Hematopoietic multipotent progenitor cell (in vitro differentiated cells): ENCODE results near the gene MST1R. TPM values are rescaled to one million over a fixed set of nuclear protein-coding genes. Genes with fewer than 3 reads are reported as not detected.
"Not testable (repeated sequence)": the region's sequence is repeated elsewhere in the genome, so short reads cannot be mapped to it uniquely, and the experiment has no call there.

Source experiments
- DNase-seq, 3 donors: peaks; one replicate each; pipeline ENCODE4 v3.0.0-alpha.2; 2011 to 2015; ENCODE audit warnings: low read depth in 2 of 3, low spot score in 2 of 3
- total RNA-seq: library from RNA; depleted of rRNA; stranded (reverse); fragments of >200 nt; gene quantifications from one replicate; pipeline ENCODE4 v1.2.3, GENCODE V29; 2012

Gene MST1R
- total RNA-seq, 1 donor: 1.1 TPM

DNA sequence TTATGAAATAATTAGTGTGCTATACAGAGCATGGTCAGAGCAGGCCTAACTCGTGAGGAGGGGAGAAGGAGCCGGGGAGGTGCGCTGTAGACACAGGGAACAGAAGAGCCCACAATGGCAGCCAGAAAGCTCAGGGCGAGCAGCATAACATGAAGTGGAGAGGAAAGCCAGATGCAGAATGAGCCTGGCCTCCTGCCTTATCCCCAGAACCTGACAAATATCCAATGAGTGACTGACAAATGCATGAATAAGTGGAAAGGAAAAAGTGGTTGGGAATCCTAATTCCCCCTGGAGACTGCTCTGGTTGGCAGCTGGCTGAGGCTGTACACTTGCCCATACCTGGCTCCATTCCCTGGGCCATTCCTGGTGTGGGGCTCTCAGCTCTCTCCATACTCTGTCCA lies 9.2 kb upstream of the MST1R start:
- DNase-seq: no peak

GRCh38 chr3:49911611-49912010 lies 7.9 kb upstream of the MST1R start:
- no peak for DNase-seq

DNA sequence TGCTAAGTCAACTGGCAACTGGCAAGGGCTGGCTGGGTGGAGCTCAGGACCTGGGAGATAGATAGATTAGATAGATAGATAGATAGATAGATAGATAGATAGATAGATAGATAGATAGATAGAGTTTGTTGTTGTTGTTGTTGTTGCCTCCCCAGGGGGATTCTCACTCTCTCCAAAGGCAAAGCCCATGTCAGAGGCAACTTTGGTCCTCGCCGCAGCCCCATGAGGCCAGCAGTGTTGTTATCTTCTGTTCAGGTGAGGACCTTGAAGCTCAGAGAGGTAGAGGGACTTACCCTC lies 7.4 kb upstream of the MST1R start:
- DNase-seq: no peak

DNA sequence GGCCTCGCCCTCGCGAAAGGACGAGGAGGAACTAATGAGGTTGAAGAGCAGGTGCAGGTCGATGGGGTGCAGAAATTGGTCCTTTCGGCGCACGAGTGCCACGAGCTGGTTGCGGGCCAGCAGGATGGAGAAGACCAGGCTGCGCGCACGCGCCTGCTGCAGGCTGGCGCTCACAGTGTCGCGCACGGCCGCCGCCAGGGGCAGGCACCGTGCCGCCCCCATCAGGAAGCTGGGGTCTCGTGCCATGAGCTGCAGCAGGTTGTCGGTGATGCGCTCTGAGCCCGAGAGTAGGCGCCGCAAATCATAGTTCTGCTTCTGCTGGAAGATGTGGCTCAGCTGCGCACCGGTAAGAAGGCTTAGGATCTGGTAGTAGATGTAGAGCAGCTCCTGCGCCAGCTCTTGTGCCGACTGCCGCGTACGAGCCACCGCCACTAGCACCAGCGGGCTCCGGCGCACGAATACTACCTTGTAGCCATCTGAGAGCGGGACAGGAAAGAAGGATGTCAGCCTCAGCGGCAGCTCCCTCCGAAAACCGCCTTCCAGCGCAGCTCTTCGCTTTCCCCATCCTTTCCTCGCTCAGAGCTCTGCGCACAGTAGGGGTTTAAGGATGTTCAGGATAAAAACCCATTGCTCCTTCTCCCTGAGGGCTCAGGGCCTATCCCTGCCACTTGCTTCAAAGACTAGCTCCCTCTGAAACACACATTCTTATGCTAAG lies 6.9 kb upstream of the MST1R start:
- DNase-seq: no peak

DNA sequence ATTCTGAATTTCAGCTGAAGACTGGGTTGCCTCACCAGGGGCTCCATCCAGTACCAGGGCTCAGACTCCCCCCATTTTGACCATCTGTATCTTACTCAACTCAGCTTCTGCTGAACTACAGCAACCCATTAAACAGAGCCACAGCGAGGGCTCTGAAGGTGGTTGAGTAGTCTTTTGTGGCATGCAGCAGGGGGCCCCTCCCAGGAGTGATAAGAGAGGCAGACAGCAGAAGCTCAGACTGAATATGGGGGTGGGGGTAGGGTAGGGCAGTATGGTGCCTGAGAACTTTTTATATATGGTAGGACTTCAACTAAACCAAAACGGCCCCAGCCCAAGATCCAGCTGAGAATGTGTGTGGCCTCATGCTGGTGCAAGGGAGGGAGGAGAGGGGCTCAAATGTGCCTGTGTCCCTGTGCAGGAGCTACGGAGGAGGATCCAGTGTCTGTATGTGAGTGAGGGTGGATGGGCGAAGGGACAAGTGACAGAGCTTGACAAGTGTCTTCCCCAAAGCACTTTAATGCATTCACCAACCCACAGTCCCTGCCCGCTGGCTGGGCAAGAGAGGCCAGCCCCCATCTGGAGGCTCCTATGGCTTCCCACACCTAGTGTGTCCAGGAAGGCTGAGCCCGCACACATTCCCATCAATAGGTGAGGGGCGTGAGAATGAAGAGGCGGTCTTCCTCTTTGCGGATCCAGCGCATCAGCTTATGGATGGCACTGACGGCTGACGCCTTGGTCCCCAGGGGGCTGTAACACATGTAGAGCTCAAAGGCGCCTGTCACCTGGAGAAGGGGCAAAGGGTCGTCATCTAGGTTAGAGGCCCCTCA lies 4.9 kb upstream of the MST1R start:
- no peak for DNase-seq

DNA sequence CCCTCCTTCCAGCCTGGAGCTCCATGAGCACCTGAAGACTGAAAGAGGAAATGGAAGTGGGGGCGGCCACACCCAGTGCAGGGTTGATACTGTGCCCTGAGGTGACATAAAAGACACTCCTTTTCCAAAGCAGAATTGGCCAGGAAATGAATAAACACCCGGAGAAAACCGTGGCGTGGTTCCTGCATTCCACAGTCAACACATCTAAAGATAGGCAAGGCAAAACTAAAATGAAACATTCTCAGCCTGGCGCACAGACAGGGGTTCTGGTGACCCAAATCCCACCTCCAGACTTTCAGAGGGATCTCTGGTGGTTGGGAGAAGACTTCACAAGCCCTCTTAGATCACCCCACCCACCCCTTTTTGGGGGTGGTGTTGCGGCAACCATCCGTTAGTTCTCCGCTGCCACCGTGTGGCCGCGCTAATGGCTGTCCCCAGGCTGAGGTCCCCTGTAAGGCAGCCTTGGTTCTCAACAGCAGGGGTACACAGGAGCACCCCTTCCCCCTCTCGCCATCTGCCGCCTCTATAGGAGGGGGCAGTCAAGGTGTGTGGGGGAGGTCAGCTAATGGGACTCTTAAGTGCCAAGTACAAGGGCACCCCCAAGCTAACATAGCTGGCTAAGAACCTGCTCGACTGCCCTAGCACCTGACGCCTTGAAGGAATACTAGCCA lies 2.5 kb upstream of the MST1R start:
- peak in 2 of 3 donors; percentile 62 to 78 for DNase-seq

DNA sequence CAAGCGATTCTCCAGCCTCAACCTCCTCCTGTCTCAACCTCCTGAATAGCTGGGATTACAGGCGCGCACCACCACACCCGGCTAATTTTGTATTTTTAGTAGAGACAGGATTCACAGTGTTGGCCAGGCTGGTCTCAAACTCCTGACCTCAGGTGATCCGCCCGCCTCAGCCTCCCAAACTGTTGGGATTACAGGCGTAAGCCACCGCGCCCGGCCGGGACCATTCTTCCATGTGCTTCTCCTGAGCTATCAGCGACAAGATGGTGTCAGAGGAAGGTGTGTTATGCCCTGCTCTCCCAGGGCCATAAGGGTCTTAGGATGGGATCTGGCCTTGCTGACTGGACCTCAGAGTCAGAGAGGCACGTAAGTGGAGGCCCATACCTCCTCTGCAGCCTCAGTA lies 775 bp upstream of the MST1R start:
- not testable (repeated sequence) for DNase-seq

DNA sequence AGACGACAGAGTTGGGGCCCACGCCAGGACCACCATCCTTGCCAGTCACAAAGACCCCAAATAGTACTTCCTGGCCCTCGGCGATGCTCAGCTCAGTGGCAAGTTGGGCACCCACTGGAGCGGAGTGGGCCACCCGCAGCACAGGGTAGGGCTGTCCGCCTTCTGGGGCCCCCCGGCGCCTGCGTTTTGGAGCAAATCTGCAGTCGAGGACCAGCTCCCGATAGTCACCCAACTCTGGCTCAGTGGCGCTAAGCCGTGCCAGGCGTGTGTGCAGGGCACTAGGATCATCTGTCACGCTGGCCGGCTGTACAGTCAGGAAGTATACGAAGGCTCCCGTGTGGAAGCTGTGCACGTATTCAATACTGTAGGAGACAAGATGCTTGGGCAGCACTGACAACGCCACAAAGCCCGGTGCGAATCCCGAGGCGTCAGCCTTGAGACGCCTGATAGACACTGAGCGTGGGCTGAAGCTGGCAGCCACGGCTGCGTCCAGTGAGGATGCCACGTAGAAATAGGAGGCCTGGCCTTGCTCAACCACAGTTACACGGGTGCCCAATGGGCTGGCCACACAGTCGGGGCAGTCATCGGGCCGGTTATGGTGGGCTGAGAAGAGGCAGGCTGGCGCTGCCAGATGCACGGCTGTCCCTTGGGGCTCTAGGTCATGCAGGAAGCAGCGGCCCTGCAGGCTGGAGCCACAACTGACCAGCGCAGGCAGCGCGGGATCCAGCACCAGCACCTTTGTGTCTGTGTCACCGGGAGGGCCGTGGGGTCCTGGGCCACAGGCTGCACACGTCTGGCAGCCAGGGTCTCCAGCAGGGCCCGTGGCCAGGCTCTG lies 945 bp downstream of the MST1R start:
- no peak for DNase-seq

- DNase-seq: peak in 1 of 3 donors; percentile 22
Measured at GRCh38 chr3:49901366-49902339, 2.0 kb downstream of the MST1R start.

- DNase-seq: no peak
Measured at GRCh38 chr3:49900491-49901153, 3.1 kb downstream of the MST1R start.

DNA sequence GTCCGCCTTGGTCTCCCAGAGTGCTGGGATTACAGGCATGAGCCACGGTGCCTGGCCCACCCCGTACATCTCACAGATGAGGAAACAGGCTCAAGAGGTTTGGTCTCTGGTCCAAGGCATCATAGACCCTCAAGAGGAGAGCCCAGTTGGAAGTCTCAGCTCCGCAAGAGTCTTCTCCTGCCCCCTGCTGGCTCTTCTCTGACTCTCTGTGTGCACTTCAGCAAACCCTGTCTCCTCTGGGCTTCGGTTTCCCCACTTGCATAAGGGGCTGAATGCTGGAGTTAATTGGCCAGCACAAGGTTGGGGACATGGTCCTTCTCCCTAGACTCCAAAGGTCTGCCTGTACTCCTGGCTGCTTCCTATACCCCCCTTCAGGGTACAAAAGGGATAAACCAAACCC lies 3.9 kb downstream of the MST1R start:
- DNase-seq: peak in 2 of 3 donors; percentile 18 to 65

GRCh38 chr3:49898991-49899390 lies 4.7 kb downstream of the MST1R start:
- DNase-seq: no peak

- DNase-seq: no peak
Measured at GRCh38 chr3:49896345-49896744, 7.3 kb downstream of the MST1R start.

GRCh38 chr3:49895791-49896190 lies 7.9 kb downstream of the MST1R start:
- no peak for DNase-seq

GRCh38 chr3:49889296-49889695 lies 14.4 kb downstream of the MST1R start:
- DNase-seq: no peak

GRCh38 chr3:49886922-49887265 lies 16.8 kb downstream of the MST1R start:
- DNase-seq: no peak

GRCh38 chr3:49883998-49884397 lies 19.7 kb downstream of the MST1R start:
- no peak for DNase-seq

- no peak for DNase-seq
Measured at GRCh38 chr3:49882166-49882565, 21.5 kb downstream of the MST1R start.

DNA sequence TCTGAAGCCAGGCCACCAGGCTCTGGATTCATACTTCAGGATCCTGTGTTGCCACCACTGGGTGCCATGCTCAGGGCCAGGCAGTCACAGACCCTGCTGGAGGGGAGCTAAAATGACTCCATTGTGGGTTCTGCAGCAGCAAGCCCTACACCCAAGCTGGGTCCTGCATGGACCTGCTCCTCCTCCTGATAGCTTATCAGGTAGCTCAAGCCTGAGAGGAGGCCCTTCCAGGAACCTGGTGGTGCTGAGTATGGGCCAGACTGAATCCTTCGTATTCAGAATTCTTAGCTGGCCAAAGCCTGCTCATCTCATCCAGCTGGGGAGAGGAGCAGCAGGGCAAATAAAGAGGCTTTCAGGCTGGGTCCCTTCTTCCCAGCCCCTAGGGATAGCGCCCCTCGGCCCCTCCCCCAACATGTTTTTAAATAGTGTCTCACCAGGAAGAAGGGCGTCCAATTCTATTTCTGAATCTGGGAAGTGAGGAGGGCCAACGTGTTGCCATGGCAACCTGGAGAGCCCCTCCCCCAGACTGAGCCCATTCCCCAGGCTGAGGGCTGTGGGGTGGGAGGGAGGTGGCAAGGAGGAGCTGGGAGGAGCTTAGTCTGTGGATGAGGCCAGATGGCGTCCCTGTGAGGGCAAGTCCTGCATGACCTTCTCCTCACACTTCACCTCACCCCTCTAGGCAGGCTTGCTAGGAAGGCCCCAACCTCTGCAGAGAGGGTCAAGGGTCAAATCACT lies 22.9 kb downstream of the MST1R start:
- no peak for DNase-seq
